Heart left ventricle (tissue), 16 donors: ENCODE measurements around the gene ABCB9. TPM values are rescaled to one million over a fixed set of nuclear protein-coding genes. Genes with fewer than 3 reads are reported as not detected.

Experiments used
- ATAC-seq, 4 donors: fragments of 200-7000 bp; cut with Tn5 transposase; one replicate each; pipeline ENCODE4 v1.9.1; 2020 to 2022; ENCODE audit warnings: moderate library complexity in 4 of 4, mild to moderate bottlenecking in 3 of 4, moderate number of reproducible peaks in 1 of 4
- DNase-seq, 5 donors: peaks; one replicate each; pipeline ENCODE4 v3.0.0-alpha.2; 2020
- H3K27ac ChIP-seq, 12 donors: fragments of 200-600 bp; sonication (generic) in 4 of 12; one replicate each; pipeline versions ENCODE4 v1.5.0 to v1.8.0; 2016 to 2022; ENCODE audit warnings: mild to moderate bottlenecking in 2 of 12
- H3K27me3 ChIP-seq, 9 donors: fragments of 200-600 bp; sonication (generic) in 2 of 9; one replicate each; pipeline versions ENCODE4 v1.5.1 to v1.8.0; 2016 to 2022; ENCODE audit warnings: mild to moderate bottlenecking in 3 of 9
- H3K36me3 ChIP-seq, 9 donors: fragments of 200-600 bp; sonication (generic) in 2 of 9; one replicate each; pipeline versions ENCODE4 v1.5.0 to v1.8.0; 2018 to 2022; ENCODE audit warnings: mild to moderate bottlenecking in 2 of 9
- H3K4me1 ChIP-seq, 12 donors: fragments of 200-600 bp; sonication (generic) in 4 of 12; one replicate each; pipeline versions ENCODE4 v1.5.0 to v1.8.0; 2016 to 2022; ENCODE audit warnings: mild to moderate bottlenecking in 3 of 12
- H3K4me3 ChIP-seq, 12 donors: fragments of 200-600 bp; sonication (generic) in 4 of 12; one replicate each; pipeline versions ENCODE4 v1.5.0 to v1.8.0; 2017 to 2022; ENCODE audit warnings: mild to moderate bottlenecking in 9 of 12, moderate library complexity in 4 of 12
- H3K9me3 ChIP-seq, 12 donors: fragments of 200-600 bp; sonication (generic) in 4 of 12; one replicate each; pipeline versions ENCODE4 v1.5.0 to v1.8.0; 2016 to 2022; ENCODE audit warnings: mild to moderate bottlenecking in 1 of 12
- POLR2A ChIP-seq, 2 donors: fragments of 450-650 bp; IDR thresholded peaks; one replicate each; pipeline ENCODE4 v1.6.1; 2017; ENCODE audit warnings: antibody characterized with exemption in 2 of 2, mild to moderate bottlenecking in 2 of 2, moderate library complexity in 2 of 2
- WGBS, 4 donors: extraction: QIAGEN DNeasy Blood & Tissue Kit in 2 of 4; methylation state at CpG; one replicate each; pipeline versions ENCODE4 v1.1.5 to v1.1.7; 2013 to 2018; 5-methylcytosine and 5-hydroxymethylcytosine counted together
- intact Hi-C, 10 donors: fragments of 100-400 bp; cut with DNase I; formaldehyde crosslinking; loops; one replicate each; pipeline versions ENCODE4 v1.11.1 to v1.14.2; 2022
- polyA plus RNA-seq, 2 donors: library from polyadenylated mRNA; stranded (reverse); fragments of 200-250 nt; gene quantifications; one replicate each; pipeline ENCODE4 v1.2.3, GENCODE V29; 2013
- total RNA-seq, 9 donors: library from RNA; depleted of rRNA in 2 of 9; stranded (reverse); fragments of >200 nt in 2 of 9; fragmentation: NEBNext Ultra II Directional in 3 of 9; extraction: Animal tissue kit (Norgen Biotek cat#: 25700) in 3 of 9; gene quantifications; one replicate each; pipeline versions ENCODE4 v1.1.0 to v1.2.4, GENCODE V29; 2016 to 2023
- TF ChIP-seq, protein P1 (sequence below), 12 donors: fragments of 200-600 bp; sonication (generic) in 4 of 12; IDR thresholded peaks; one replicate each; pipeline versions ENCODE4 v1.5.0 to v1.8.0; 2018 to 2022; ENCODE audit warnings: antibody characterized with exemption in 12 of 12, mild to moderate bottlenecking in 5 of 12
- donor health status: ischemic (EF 13 %, LVEDD 7.1; RV severe dilation, severe dysfunction).
- donor health status: healthy with polysubstance abuse.
- donor health status: DM: no; HTN: yes; CAD: no.
- donor health status: DM: no; HTN: no; CAD: no.
- donor health status: ischemic (EF 25% LVEDD 6.9; RV normal size, moderate dysfunction).
- donor health status: ischemic (EF 25% LVEDD 5.7; RV mildly dilated, moderate dysfunction).
- donor health status: healthy.
- donor health status: DM: yes; HTN: yes; CAD: no.
- donor health status: ischemic (EF 35%, LVEDD 5.7; RV mildly dilated, moderate dysfunction).
- donor health status: nonischemic (EF 11% LVEDD 7.7; RV severe dilation, severe dysfunction).
- donor health status: DM: yes; HTN: yes; CAD: no.
- donor health status: PGD.
- donor health status: ischemic (EF 29% LVEDD 5.4; RV normal size, mild dysfunction).
- donor health status: nonischemic (EF 23%, LVEDD 6.1; RV moderate dilation, normal function).

ABCB9 gene
- total and polyA plus RNA-seq, 11 donors, result 3.1 to 8.6 (median 4.6) TPM

DNA sequence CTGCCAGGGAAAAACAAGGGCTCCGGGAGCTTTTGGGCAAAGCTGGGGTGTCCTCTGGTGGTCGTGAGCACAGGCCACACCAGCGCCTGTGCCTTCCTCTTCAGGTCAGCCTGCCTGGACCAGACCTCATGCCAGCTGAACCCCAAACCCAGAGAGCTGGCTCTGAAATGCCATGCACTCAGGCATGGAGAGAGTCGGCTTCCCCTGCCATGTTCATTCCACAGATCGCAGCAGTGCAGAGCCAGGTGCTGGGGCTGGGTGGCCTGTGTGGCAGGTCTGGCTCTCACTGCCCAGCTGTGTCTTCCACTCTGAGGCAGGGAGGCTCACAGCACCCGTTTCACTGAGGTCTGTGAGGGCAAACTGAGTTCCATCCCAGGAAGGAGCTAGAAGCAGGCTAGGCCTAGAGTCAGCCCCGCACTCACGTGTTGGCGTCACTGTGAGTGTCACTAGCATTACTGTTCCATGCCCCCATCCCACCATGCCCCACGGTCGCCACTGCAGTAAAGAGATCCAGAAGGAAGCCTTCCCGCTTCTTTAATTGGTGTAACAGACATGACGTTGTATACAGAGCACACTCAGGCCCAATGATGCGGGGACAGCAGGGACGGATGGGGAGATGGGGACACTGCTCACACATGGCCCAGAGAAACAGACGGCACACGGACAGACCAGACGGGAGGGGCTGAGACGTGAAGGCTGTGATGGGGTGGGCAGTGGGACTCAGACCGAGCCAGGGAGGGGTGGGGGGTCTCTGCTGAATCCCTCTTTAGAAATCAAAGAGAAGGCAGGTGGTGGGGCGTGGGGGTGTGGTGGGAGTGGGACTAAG lies 16.9 kb upstream of the ABCB9 start:
- intact Hi-C loops, result loop anchor here in 6 of 10 donors (5.0 to 10.0 kb wide), 6 partner anchors 164 to 254 kb away; partner anchors contain the start of genes MPHOSPH9 (in 3 of the 6), MTRFR (in 3 of the 6) and PITPNM2 (in 3 of the 6)
- TF ChIP-seq, protein P1, sequence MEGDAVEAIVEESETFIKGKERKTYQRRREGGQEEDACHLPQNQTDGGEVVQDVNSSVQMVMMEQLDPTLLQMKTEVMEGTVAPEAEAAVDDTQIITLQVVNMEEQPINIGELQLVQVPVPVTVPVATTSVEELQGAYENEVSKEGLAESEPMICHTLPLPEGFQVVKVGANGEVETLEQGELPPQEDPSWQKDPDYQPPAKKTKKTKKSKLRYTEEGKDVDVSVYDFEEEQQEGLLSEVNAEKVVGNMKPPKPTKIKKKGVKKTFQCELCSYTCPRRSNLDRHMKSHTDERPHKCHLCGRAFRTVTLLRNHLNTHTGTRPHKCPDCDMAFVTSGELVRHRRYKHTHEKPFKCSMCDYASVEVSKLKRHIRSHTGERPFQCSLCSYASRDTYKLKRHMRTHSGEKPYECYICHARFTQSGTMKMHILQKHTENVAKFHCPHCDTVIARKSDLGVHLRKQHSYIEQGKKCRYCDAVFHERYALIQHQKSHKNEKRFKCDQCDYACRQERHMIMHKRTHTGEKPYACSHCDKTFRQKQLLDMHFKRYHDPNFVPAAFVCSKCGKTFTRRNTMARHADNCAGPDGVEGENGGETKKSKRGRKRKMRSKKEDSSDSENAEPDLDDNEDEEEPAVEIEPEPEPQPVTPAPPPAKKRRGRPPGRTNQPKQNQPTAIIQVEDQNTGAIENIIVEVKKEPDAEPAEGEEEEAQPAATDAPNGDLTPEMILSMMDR (IDR thresholded peaks at IDR 0.05), result no peak
- TF ChIP-seq POLR2A (IDR thresholded peaks at IDR 0.05), result no peak
- peak in 2 of 5 donors; percentile 10 to 54 for DNase-seq
- ATAC-seq, result no peak
- H3K4me3 ChIP-seq, result no peak overlapping the region
- 68 to 75% (median 70%) methylated on average over 19 to 21 of the region's 21 CpGs for WGBS, 4 donors
- peaks cover 10 to 62% (median 56%) of the 10 kb centered on the region in 12 donors for H3K4me1 ChIP-seq
- H3K27ac ChIP-seq, result peak overlapping the region in 10 of 12 donors; percentile 39 to 88 (median 71)
- peaks cover 0 to 46% (median 38%) of the 10 kb centered on the region in 9 donors for H3K36me3 ChIP-seq
- no peaks in the 10 kb centered on the region for H3K9me3 ChIP-seq
- no peaks in the 10 kb centered on the region for H3K27me3 ChIP-seq

DNA sequence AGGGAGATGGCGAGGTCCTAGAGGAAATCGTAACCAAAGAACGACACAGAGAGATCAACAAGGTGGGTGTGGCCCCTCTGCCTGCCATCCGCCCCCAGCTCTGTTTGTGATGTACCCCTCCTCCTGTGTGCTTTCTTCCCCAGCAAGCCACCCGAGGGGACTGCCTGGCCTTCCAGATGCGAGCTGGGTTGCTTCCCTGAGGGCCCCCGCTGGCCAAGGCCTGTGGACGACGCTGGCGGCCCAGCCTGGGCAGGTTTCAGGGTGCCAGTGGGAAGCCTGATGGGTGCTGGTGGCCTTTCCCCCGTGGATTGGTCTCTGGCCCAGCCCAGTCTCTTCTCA lies 16.2 kb upstream of the ABCB9 start:
- peak in 2 of 5 donors; percentile 5 to 53 for DNase-seq
- no peak for ATAC-seq
- TF ChIP-seq POLR2A (IDR thresholded peaks at IDR 0.05), result no peak
- TF ChIP-seq, protein P1 (IDR thresholded peaks at IDR 0.05), result no peak
- H3K36me3 ChIP-seq, result peaks cover 0 to 43% (median 30%) of the 10 kb centered on the region in 9 donors
- peak overlapping the region in 3 of 12 donors; percentile 9 to 39 (median 13) for H3K27ac ChIP-seq
- peak overlapping the region in 4 of 12 donors; percentile 3 to 100 (median 98) for H3K4me3 ChIP-seq
- 58 to 74% (median 71%) methylated on average over 4 to 11 of the region's 11 CpGs for WGBS, 4 donors
- intact Hi-C loops, result loop anchor here in 6 of 10 donors (5.0 to 10.0 kb wide), 6 partner anchors 165 to 255 kb away; partner anchors contain the start of genes MPHOSPH9 (in 3 of the 6), MTRFR (in 3 of the 6) and PITPNM2 (in 3 of the 6)
- no peaks in the 10 kb centered on the region for H3K9me3 ChIP-seq
- H3K27me3 ChIP-seq, result no peaks in the 10 kb centered on the region
- H3K4me1 ChIP-seq, result peaks cover 10 to 63% (median 58%) of the 10 kb centered on the region in 12 donors

DNA sequence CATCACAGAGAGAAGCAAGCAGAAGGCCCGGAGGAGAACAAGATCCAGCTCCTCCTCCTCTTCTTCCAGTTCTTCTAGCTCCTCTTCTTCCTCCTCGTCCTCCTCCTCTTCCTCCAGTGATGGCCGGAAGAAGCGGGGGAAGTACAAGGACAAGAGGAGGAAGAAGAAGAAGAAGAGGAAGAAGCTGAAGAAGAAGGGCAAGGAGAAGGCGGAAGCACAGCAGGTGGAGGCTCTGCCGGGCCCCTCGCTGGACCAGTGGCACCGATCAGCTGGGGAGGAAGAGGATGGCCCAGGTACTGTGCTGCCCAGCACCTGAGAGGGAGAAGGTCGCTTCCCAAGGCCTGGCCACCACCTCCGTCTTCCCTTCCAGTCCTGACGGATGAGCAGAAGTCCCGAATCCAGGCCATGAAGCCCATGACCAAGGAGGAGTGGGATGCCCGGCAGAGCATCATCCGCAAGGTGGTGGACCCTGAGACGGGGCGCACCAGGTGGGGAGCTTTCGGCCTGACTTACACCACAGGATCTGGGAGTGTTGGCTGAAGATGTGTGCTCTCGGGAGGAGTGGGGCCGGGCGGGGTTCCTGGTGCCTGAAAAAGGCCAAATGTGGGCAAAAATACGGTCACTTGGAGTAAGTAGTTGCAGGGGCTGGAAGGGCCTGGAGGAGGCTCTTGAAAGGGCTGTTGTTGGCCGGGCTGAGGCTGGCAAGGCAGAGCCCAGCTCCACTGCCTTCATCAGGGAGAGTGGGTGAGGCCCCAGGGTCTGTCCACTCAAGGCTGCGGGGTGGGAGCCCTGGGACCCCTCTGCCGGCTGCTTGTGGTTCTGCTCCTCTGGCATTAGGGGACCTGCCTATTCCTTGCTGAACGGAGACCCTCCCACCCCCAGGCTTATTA lies 15.6 kb upstream of the ABCB9 start:
- 64 to 70% (median 66%) methylated on average over 25 of the region's 25 CpGs for WGBS, 4 donors
- no peak for TF ChIP-seq POLR2A (IDR thresholded peaks at IDR 0.05)
- TF ChIP-seq, protein P1 (IDR thresholded peaks at IDR 0.05), result no peak
- ATAC-seq (no peak), DNase-seq (peak in 3 of 5 donors; percentile 9 to 62 (median 22))
- peaks cover 0 to 40% (median 25%) of the 10 kb centered on the region in 9 donors for H3K36me3 ChIP-seq
- H3K9me3 ChIP-seq, result no peaks in the 10 kb centered on the region
- intact Hi-C loops, result loop anchor here in 6 of 10 donors (5.0 to 10.0 kb wide), 6 partner anchors 165 to 255 kb away; partner anchors contain the start of genes MPHOSPH9 (in 3 of the 6), MTRFR (in 3 of the 6) and PITPNM2 (in 3 of the 6)
- H3K27me3 ChIP-seq, result no peaks in the 10 kb centered on the region
- peaks cover 10 to 68% (median 61%) of the 10 kb centered on the region in 12 donors for H3K4me1 ChIP-seq
- peak overlapping the region; percentile 85 to 100 (median 98) for H3K4me3 ChIP-seq
- peak overlapping the region in 10 of 12 donors; percentile 88 to 97 (median 94) for H3K27ac ChIP-seq
